ENCODE data around the gene MRI1. TPM values are rescaled to one million over a fixed set of nuclear protein-coding genes. Genes with fewer than 3 reads are reported as not detected.

MRI1 gene
- total RNA-seq, 1 donor from 2014 or later = 165 TPM

GRCh38 chr19:13782537-13782936, 18.2 kb downstream of the MRI1 start:
- no peak overlapping the region for H3K4me3 Mint-ChIP-seq (ENCODE audit: unreplicated experiment)
- peaks cover 15% of the 10 kb centered on the region for H3K36me3 Mint-ChIP-seq (ENCODE audit: low read depth, unreplicated experiment)
- peaks cover 20% of the 10 kb centered on the region for H3K4me1 Mint-ChIP-seq (ENCODE audit: unreplicated experiment)
- peaks cover 9% of the 10 kb centered on the region for H3K27me3 Mint-ChIP-seq (ENCODE audit: unreplicated experiment)
- no peak for TF ChIP-seq CTCF (IDR thresholded peaks at IDR 0.05; ENCODE audit: unreplicated experiment)
- DNase-seq (ENCODE audit: low spot score) = no peak
- H3K27ac Mint-ChIP-seq (ENCODE audit: unreplicated experiment) = no peak overlapping the region
- H3K9me3 Mint-ChIP-seq (ENCODE audit: unreplicated experiment) = no peaks in the 10 kb centered on the region

GRCh38 chr19:13783565-13784500, 19.5 kb downstream of the MRI1 start:
- peak overlapping the region; percentile 87 for H3K27ac Mint-ChIP-seq (ENCODE audit: unreplicated experiment)
- no peak for DNase-seq (ENCODE audit: low spot score)
- no peaks in the 10 kb centered on the region for H3K9me3 Mint-ChIP-seq (ENCODE audit: unreplicated experiment)
- peaks cover 23% of the 10 kb centered on the region for H3K4me1 Mint-ChIP-seq (ENCODE audit: unreplicated experiment)
- H3K36me3 Mint-ChIP-seq (ENCODE audit: low read depth, unreplicated experiment) = peaks cover 7% of the 10 kb centered on the region
- no peak for TF ChIP-seq CTCF (IDR thresholded peaks at IDR 0.05; ENCODE audit: unreplicated experiment)
- peaks cover 5% of the 10 kb centered on the region for H3K27me3 Mint-ChIP-seq (ENCODE audit: unreplicated experiment)
- peak overlapping the region; percentile 9 for H3K4me3 Mint-ChIP-seq (ENCODE audit: unreplicated experiment)

GRCh38 chr19:13784731-13785452, 20.6 kb downstream of the MRI1 start:
- DNase-seq (ENCODE audit: low spot score) = peak; percentile 71
- Mint-ChIP-seq H3K4me1 (ENCODE audit: unreplicated experiment) (peaks cover 23% of the 10 kb centered on the region), H3K4me3 (ENCODE audit: unreplicated experiment) (no peak overlapping the region), H3K36me3 (ENCODE audit: low read depth, unreplicated experiment) (no peaks in the 10 kb centered on the region), H3K27ac (ENCODE audit: unreplicated experiment) (no peak overlapping the region), H3K27me3 (ENCODE audit: unreplicated experiment) (peaks cover 5% of the 10 kb centered on the region), H3K9me3 (ENCODE audit: unreplicated experiment) (no peaks in the 10 kb centered on the region)
- peak; percentile 23 for TF ChIP-seq CTCF (IDR thresholded peaks at IDR 0.05; ENCODE audit: unreplicated experiment)

GRCh38 chr19:13788991-13789390, 24.7 kb downstream of the MRI1 start:
- no peaks in the 10 kb centered on the region for H3K9me3 Mint-ChIP-seq (ENCODE audit: unreplicated experiment)
- no peak for TF ChIP-seq CTCF (IDR thresholded peaks at IDR 0.05; ENCODE audit: unreplicated experiment)
- no peak overlapping the region for H3K27ac Mint-ChIP-seq (ENCODE audit: unreplicated experiment)
- peaks cover 5% of the 10 kb centered on the region for H3K4me1 Mint-ChIP-seq (ENCODE audit: unreplicated experiment)
- H3K4me3 Mint-ChIP-seq (ENCODE audit: unreplicated experiment) = no peak overlapping the region
- no peak for DNase-seq (ENCODE audit: low spot score)
- no peaks in the 10 kb centered on the region for H3K36me3 Mint-ChIP-seq (ENCODE audit: low read depth, unreplicated experiment)
- H3K27me3 Mint-ChIP-seq (ENCODE audit: unreplicated experiment) = no peaks in the 10 kb centered on the region

Data from endothelial cell (in vitro differentiated cells).